ENCODE results near the gene FAAP24.
"Not testable (repeated sequence)": the region's sequence is repeated elsewhere in the genome, so short reads cannot be mapped to it uniquely, and the experiment has no call there.

The FAAP24 gene

GRCh38 chr19:33000510-33000909 is 28.5 kb downstream of the FAAP24 start:
- no peak for DNase-seq

GRCh38 chr19:33000910-33001309 is 28.9 kb downstream of the FAAP24 start:
- DNase-seq, result no peak

DNA sequence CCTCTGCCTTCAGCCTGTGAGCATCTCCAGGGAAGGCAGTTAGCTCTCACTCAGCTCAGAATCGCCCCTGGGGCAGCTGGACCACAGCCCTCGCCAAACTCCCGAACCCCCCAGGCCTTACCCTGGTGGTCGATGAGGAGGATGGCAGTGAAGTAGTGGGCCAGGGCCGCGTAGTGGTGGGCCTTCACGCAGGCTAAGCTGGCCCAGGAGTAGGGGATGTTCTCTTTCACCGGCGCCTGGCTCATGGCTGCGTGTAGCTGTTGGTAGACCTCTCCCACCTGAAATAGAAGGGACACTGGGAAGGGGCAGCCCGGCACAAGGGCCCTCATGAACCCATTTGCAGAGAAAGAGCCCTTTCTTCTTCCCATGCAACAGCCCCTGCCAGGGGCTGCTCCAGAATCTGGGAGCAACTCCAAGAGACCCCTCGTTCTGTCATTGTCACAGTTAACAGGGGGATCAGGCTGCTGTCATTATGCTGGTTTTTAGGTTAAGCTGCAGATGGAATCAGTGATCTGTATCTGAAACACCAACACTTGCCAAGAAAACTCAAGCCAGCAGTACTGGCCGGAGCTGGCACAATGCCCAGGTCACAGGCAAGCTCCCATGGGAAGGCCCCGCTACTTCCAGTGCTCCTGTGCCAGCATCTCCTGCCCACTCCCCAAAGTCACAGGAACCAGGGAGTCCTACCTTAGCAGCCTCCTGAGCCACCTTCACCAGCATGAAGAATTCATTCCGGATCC is 30.3 kb downstream of the FAAP24 start:
- not testable (repeated sequence) for DNase-seq

DNA sequence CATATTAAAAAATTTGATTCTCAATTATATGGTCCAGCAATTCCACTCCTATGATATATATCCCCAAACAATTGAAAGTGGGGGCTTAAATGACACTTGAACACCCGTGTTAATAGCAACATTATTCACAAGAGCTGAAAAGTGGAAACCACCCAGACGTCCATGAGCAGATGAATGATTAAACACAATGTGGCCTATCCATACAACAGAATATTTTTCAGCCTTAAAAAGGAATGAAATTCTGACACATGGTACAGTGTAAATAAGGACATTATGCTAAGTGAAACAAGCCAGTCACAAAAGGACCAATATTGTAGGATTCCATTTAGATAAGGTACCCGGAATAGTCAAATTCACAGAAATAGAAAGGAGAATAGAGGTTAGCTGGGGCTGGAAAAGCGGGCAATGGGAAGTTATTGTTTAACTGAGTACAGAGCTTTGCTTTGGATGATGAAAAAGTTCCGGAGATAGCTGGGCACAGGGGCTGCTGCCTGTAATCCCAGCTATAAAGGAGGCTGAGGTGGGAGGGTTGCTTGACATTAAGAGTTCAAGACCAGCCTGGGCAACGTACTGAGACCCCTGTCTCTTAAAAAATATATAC is 31.5 kb downstream of the FAAP24 start:
- DNase-seq, result not testable (repeated sequence)

DNA sequence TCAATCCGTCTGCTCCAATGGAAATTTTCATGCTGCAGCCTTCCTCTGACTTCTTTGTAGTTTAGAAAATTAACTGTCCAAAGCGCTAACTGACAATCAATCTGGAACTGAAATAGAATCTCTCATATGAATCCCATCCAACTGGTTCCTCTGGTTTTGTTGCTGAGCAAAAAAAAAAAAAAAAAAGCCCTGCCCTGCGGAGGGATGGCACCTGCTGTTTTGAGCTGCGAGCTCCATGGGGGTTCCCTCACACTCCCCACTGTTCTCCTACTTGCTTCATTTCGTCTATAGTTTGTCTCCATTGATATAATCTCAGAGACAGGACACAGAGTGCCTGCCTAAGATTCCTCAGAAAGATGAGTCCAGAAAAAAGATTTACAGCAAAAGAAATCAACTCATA is 33.4 kb downstream of the FAAP24 start:
- no peak for DNase-seq

DNA sequence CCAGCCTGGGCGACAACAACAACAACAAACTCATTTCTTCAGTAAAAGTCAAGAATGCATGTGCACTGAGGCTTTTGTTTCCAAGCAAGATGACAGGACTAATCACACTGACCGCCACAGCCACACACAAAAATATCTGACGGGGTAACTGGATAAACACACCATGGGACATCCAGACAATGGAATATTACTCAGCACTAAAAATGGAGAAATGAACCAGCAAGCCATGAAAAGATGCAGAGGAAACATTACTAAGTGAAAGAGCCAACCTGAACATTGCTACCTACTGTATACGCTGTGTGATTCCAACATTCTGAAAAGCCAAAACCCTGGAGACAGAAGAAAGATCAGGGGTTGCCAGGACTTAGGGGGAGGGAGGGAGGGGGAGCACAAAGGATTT is 36.7 kb downstream of the FAAP24 start:
- no peak for DNase-seq

DNA sequence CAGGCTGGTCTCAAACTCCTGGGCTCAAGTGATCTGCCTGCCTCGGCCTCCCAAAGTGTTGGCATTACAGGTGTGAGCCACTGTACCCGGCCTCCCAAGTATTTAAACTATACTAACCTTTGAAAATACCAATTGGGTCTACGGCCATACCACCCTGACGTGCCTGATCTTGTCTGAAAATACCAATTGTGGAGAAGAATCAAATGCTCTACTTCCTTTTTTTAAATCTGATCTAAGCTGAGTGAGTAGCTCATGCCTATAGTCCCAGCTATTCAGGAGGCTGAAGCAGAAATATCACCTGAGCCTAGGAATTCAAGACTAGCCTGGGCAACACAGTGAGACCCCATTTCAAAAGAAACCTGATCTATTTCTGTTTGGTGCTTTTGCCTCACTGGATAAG is 38.8 kb downstream of the FAAP24 start:
- not testable (repeated sequence) for DNase-seq

- DNase-seq, result no peak
Measured at GRCh38 chr19:33022472-33023116, 50.6 kb downstream of the FAAP24 start.

DNA sequence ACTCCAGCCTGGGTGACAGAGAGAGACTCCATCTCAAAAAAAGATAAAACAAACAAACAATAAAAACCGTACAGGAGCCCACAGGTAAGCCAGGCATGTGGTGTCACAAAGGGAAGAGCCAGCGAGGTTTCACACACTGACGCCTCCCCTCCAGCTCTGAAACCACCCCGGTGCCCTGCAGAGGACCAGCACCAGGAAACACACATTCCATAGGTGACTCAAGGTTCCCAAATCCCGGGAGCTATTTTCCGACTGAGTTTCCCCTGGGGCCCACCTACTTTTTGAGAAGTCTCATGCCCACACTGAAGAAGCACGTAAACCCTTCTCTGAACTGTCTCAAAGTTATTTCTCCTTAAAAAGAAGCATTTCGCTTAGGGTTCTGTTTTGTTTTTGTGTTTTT is 52.4 kb downstream of the FAAP24 start:
- no peak for DNase-seq

GRCh38 chr19:33025468-33026238 is 53.6 kb downstream of the FAAP24 start:
- DNase-seq, result not testable (repeated sequence)

DNA sequence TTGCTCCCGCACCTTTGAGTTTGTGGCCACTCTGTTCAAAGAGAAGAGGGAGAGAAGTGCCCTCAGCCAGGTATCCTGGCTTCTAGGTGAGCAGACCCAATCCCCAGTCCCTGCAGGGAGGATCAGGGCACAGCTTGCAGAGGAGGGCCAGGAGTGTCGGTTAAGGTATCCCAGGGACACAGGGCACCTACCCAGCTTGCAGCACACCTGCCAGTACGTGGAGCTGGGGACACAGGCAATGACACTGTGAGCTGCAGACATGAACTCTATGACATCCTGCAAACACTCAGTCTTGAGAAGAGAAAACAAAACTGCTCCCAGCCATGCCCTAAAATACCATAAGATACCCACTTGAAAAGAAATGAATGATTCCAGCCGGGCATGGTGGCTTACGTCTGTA is 54.6 kb downstream of the FAAP24 start:
- not testable (repeated sequence) for DNase-seq
